OCI-LY3 (cell line): ENCODE data around the gene SIAH3.

ENCODE experiments used
- CTCF ChIP-seq: fragments of 200-600, 300-600 bp; sonication (generic); IDR thresholded peaks from 2 replicates; pipeline ENCODE4 v1.5.1; 2014; ENCODE audit warnings: antibody characterized with exemption, low read length, low read depth
- EZH2phosphoT487 ChIP-seq: fragments of 200-600 bp; shearing (Covaris generic); IDR thresholded peaks from 2 replicates; pipeline ENCODE4 v1.6.1; 2018; ENCODE audit warnings: antibody characterized with exemption, mixed run types, low read depth

- no peak for TF ChIP-seq CTCF
- no peak for TF ChIP-seq EZH2phosphoT487
Observed at GRCh38 chr13:45878966-45879365, 27.4 kb upstream of the SIAH3 start.
